NCI-H128 (cell line): ENCODE data around the gene EFCAB12.
"Not testable (repeated sequence)": the region's sequence is repeated elsewhere in the genome, so short reads cannot be mapped to it uniquely, and the experiment has no call there.

Experiments used
- DNase-seq: peaks from one replicate; lab custom pipeline; 2025; ENCODE audit not compliant: unreplicated experiment; lab: John Stamatoyannopoulos, UW

EFCAB12 gene

DNA sequence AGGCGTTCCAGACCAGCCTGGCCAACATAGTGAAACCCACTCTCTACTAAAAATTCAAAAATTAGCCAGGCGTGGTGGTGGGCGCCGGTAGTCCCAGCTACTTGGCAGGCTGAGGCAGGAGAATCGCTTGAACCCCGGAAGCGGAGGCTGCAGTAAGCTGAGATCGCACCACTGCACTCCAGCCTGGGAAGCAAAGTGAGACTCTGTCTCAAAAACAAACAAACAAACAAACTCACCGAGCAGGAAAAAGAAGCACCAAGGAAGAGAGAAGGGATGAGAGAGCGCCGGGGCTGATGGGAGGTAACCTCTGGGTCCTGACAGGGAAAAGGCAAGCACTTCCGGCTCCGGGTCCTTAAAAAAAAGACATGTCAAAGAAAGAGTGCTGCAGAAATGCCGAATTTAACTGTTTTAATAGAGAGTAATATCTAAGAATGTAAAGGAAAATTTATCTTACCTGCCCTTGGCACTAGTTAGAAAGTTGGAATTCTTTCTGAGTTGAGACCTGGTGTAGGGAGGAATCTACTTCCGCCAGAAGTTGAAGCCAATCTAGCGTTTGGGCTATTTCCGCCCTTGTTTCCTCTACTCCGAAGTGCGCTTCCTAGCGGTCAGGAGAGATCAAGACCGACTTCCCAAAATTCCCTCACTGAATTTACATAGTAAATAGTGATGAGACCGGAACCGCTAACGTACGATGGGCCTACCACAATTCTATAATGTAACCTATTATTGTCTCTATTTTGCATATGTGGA lies 29.1 kb downstream of the EFCAB12 start:
- peak; percentile 84 for DNase-seq

GRCh38 chr3:129398803-129399144 lies 29.7 kb downstream of the EFCAB12 start:
- DNase-seq = no peak

- DNase-seq = not testable (repeated sequence)
These were observed 34.5 kb downstream of the EFCAB12 start for GRCh38 chr3:129393760-129394564.

DNA sequence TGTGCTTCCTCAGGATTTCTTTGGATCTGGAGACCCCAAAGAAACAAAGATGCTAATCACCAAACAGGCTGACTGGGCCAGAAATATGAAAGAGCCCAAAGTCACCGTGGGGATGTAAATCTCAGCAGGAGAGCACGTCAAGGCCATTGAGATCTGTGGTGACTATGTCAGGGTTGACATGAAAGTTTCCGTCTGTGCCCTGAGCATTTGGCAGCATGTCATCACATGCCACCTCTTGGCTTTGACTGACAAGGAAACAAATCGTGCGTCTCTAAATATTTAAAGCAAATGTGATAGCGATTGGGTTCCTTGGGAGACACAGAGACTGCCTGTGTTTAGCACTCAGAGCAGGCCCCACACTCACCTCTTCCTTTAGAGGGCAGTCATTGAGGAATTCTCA lies 35.2 kb downstream of the EFCAB12 start:
- DNase-seq = no peak

DNA sequence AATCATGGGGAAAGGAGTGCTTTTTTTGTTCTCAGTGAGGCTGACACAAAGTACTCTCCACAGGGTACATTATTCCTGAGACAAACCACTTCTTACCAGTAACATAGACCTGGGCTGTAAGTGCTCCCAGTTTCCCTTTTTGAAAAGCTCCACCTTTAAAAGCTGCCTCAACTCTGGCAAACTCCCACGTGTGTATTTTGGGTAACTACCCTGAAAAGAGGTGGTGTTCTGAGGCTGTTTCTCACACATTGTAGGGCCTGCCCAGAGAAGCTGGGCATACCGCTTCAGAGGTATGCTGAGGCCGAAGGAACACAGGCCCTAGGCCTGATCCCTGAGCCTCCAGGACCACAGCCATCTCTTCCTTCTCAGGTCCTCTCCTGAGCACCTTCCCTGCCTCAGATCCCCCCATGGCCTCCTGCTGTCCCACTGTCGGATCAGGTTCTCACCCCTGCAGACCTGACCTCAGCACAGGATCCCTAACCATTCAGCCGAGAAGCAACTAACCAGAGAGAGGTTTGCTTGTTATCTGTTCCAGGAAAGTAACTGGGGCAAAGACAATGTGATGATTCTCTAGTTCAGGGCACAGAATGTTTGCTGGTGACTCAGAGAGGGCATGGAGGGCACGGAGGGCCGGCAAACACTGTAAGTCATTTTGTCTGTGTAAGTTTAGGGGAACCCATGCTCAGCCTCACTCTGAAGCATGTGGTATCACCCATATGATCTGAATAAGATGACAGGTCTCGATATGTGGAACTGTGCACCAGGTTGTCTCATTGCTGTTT lies 36.1 kb downstream of the EFCAB12 start:
- not testable (repeated sequence) for DNase-seq

DNA sequence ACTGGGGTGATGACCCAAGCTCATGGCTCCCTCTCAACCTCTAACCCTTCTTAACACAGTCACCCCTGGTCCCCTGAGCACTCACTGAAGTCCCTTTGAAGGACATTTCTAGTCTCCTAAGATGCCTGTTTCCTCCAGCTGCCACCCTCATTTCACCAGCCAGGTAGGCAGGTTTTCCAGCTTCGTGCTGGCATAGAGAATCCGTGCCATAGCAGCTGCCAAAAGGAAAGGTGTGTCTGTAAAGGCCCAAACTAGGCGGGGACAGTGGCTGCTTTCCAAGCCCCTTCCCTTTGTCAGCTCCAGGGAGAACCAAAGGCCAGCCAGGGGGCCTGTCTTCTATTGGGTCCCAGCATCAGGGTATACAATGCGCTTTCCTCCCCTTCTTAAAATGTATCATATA lies 36.9 kb downstream of the EFCAB12 start:
- DNase-seq = not testable (repeated sequence)

DNA sequence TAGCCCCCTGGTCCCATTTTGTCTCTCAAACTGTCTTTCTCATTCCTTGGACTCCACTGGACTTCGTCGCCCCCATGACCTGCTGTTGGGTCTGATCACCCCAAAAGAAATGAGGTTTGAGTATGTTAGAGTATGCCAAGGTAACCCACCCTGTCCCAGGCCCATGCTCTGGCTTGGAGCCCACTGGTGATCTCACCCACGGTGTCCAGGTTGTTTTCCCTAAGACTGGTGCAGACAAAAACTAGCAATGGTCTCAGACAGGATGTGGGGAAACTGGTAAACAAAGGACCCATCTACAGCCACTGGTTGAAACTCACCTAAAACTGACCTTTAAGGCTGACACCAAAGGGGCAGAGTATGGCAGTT lies 38.9 kb downstream of the EFCAB12 start:
- no peak for DNase-seq

DNA sequence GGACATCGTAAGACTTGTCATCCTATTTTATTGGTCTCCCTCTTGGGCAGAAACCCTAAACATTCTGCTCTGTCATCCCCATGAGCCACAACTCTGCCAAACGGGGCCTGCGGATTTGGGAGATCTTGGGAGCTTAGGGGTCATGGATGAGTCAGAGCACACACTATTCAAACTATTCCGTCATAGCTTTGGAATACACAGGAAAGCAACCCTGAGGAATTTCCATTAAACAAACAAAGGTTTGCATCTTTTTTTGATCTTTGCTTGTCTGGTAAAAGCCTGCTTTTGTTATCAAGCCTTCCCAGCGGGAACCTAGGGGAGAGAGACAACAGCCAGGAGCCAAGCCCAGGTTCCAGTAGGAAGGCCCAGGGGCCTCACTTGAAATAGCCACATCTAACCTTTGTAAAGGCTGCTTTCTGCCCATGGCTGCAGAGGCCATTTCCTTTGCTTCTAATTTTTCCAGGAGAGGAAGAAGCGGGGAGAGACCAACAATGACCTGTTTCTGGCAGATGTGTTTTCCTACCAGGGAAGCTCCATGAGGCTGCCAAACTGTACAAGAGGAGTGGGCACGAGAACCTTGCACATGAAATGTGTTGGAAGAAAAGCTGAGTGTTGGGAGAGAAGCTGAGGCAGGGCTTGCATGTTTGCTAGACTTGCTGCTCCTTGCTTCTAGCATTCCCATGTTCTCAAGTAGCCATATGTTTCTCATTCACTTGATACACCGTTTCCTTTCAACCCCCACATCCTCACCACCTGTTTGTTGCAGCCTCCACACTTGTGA lies 39.5 kb downstream of the EFCAB12 start:
- not testable (repeated sequence) for DNase-seq

DNA sequence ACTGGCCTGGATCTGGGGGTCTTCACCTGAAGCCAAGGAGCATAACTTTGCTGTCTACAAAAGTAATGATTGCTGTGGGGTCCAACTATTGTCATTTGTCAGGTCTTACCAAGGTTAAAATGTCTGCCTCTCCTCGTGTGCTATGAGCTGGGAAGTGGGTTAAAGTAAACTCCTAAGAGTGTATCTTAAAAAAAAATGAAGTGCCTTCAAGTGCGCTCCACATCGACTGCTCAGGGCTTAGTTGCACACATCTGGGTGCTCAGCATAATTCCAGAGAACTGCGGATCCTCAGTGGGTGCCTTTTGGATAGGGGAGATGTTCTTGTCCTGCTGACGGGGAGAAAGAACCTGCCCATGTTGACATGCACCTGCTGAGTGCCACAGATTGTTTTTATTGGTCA lies 40.9 kb downstream of the EFCAB12 start:
- DNase-seq = no peak

GRCh38 chr3:129386984-129387383 lies 41.5 kb downstream of the EFCAB12 start:
- DNase-seq = no peak

DNA sequence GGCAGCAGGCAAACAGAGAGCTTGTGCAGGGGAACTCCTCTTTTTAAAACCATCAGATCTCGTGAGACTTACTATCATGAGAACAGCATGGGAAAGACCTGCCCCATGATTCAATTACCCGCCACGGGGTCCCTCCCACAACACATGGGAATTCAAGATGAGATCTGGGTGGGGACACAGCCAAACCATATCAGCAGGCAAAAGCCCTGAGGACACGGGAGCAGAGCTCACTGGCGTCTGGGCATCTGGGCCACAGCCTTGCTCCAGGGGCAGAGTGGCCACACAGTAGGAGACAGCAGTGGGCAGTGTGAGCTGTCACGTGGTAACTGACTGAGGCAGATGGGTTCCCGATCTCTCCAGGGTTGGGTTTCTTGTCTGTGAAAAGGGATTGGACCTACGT lies 42.9 kb downstream of the EFCAB12 start:
- not testable (repeated sequence) for DNase-seq

DNA sequence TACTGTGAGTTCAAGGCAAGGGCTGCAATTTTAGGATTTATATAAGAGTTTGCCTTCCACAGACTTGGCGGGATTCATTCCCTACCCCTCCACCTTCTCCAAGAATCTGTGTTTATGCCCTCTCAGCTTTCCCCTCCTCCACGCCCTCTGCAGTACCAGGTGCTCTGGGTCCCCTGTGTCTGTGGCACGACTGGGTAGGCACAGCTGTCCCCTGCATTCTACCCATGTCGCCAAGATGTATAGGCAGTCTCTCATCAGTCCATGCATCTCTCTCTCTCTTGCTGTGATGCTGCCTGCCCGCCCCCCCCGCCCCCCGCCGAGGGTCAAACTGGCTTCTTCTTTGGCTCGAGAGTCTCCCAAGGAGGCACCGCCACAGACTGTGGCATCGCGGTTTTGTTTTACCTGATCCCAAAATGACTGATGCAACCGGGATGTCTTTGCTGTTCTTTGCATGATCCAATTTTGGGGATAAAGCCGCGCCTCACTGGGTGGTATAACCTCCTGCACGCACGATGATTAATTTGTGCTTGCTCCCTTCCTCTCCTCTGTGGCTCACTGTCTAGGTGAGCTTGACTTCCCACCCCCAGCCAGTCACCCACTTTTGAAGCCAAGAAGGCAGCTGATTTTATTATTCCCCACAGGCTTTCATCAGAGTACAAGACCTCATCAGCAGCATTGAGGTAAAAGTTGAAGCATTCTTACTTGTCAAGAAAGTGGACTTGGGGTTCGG lies 43.7 kb downstream of the EFCAB12 start:
- no peak for DNase-seq

- not testable (repeated sequence) for DNase-seq
These were observed 44.3 kb downstream of the EFCAB12 start for GRCh38 chr3:129384103-129384502.

GRCh38 chr3:129383292-129383860 lies 45.1 kb downstream of the EFCAB12 start:
- DNase-seq = peak; percentile 48

DNA sequence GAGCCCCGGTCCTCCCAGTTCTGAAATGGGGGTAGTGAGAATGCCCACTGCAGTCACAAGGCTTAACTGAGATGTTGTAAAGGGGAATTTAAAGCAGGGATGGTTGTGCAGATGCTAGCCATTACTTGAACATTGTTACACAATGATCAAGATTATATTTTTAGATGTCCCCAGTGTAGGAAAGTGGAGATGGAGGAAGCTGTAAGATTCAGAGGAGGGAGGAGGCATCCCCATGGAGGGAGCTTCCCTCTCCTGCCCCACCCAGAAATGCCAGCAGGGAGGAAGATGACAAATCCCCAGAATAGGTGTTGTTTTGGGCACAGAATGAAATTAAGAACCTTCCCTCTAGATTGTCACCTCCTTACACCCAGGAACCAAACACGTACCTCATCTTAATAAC lies 46.1 kb downstream of the EFCAB12 start:
- DNase-seq = no peak

GRCh38 chr3:129379582-129380358 lies 48.7 kb downstream of the EFCAB12 start:
- DNase-seq = no peak

DNA sequence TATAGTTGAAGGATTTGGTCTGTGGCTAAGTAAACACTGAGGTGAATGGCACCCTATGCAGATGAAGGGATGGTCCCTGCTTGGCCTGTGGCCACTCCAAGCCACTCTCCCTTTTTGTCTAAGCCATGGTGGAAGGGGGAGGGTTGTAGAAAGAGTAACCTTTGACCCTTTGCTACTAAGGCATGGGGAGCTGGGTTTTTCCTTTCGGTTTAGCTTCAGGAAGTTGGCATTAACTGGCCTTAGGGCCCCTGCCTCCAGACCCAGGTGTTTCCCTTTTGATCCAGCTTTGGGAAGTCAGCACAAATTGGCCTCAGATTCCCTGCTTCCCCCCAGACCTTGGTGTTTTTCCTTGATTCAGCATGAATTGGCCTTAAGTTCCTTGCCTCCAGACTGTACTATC lies 49.5 kb downstream of the EFCAB12 start:
- DNase-seq = no peak

- no peak for DNase-seq
These were observed 50.8 kb downstream of the EFCAB12 start for GRCh38 chr3:129377615-129378014.

- DNase-seq = no peak
These were observed 53.3 kb downstream of the EFCAB12 start for GRCh38 chr3:129375099-129375498.
